HG03575 (cell line): ENCODE measurements around the gene TRIM23.

Source experiments
- ATAC-seq: cut with Tn5 transposase; IDR thresholded peaks from one replicate; pipeline ENCODE4 v1.9.1; 2021; ENCODE audit not compliant: unreplicated experiment, insufficient number of reproducible peaks, low FRiP score; ENCODE audit errors: extremely low read depth

Gene TRIM23

GRCh38 chr5:65577141-65577540 lies 47.0 kb downstream of the TRIM23 start:
- no peak for ATAC-seq

DNA sequence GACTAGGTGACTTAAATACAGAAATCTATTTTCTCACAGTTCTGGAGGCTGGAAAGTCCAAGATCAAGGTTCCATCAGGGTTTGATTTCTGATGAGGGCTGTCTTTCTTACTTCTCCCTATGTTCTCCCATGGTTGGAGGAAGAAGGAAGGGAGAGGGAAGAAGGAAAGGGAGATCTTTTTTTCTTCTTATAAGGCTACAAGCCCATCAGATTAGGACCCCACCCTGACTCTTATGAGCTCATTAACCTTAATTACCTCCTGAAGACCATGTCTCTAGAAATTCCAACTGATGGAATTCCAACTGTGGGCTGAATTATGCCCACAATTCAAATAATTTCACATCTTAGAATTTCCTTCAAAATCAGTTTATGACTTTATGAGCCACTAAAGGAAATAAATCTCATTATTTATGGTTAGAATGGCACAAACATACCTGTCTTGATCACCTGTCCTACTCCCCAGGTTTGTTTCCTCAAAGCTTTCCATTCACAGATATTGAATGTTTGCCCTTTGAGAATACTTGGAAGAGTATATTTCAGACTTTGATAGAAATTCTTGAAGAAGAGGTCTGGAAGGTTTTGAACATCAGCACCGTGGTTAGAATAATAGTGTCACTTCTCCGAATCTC lies 53.4 kb downstream of the TRIM23 start:
- ATAC-seq: no peak

DNA sequence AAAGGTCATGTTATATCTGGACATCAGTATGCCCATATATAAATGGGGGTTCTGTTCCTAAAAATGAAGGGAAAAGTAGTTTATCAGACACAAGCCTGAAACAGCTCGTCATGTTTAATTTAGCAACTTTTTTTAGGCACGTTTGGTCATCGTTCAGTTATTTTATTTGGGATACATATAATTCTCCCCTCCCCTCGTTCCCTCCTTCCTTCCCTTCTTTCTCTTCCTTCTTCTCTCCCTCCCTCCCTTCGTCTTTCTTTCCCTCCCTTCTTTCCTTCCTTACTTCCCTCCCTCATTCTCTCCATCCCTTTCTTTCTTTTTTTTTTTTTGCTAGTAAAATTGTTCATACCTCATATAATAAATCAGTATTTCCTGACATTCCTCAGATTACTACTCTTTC lies 57.6 kb downstream of the TRIM23 start:
- no peak for ATAC-seq

DNA sequence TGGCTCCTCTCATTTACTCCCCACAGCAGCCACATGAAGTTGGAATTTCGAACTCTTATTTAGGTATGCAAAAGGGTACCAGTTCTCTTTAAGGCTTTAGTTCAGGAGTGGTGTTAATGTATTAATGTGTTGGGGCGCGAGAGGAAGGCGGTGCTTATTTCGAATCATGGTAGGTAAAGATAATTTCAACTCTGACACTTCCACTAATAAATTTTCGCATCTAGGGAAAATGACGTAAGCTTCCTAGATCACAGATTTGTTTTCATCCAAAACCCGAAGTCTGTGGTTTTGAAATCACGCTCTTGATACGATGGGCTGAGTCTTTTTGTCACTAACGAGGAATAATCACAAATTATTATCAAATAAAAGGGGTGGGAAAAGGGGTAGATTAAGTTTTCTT lies 60.4 kb downstream of the TRIM23 start:
- ATAC-seq: no peak

GRCh38 chr5:65562731-65563701 lies 61.1 kb downstream of the TRIM23 start, which contains the start of the genes CENPK and PPWD1:
Gene CENPK (minus strand): TSS chr5:65563168. CDS start chr5:65554907, 8,261 bp downstream.
Gene PPWD1 (plus strand): TSS chr5:65563296. CDS start chr5:65563311, 15 bp downstream.
- peak; percentile 93 for ATAC-seq

DNA sequence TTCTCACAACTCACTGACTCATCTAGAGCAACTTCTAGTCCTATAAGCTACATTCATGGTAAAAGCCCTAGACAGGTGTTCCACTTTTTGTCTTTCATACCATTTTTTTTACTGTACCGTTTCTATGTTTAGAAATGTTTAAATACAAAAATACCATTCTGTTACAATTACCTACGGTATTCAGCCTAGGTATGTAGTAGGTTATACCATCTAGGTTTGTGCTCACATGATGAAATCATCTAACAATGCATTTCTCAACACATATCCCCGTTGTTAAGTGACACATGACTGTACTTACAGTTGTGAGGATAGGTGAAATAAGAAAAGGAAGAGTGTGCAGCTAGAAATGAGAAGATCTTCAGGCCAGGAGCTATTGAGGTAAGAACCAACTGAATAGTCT lies 67.4 kb downstream of the TRIM23 start:
- no peak for ATAC-seq

DNA sequence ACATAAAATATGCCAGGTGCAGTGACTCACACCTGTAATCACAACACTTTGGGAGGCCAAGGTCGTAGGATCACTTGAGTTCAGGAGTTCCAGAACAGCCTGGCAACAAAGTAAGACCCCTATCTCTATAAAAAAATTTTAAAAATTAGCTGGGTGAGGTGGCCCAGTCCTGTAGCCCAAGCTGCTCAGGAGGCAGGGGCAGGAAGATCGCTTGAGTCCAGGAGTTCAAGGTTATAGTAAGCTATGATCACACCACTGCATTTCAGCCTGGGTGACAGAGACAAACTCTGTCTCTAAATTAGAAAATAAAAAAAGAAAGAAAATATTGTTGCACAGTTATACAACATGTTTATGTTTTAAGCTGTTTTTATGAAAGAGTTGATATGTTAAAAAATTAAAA lies 68.0 kb downstream of the TRIM23 start:
- ATAC-seq: no peak

- ATAC-seq: no peak
Observed at GRCh38 chr5:65555287-65555686, 68.8 kb downstream of the TRIM23 start.

DNA sequence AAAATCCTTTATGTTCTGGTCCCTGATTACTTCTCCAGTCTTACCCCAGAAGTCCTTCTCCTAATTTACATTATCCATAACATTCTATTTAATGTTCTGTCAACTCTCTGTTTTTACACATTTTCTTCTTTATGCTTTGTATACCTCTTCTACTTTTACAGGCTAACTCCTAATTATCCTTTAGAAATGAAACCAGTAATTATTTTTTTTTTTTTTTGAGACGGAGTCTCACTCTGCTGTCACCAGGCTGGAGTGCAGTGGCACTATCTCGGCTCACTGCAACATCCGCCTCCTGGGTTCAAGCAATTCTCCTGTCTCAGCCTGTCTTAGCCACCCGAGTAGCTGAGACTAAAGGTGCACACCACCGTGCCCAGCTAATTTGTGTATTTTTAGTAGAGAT lies 70.2 kb downstream of the TRIM23 start:
- no peak for ATAC-seq

DNA sequence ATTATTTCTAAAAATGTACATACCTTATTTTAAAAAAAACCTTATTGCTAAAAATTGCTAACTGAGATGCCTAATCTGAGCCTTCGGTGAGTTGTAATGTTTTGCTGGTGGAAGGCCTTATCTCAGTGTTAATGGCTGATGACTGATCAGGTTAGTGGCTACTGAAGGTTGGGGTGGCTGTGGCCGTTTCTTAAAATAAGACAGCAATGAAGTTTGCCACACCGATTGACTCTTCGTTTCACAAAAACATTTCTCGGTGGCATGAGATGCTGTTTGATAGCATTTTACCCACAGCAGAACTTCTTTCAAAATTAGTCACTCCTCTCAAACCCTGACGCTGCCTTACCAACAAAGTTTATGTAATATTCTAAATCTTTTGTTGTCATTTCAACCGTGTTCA lies 75.9 kb downstream of the TRIM23 start:
- ATAC-seq: no peak

GRCh38 chr5:65546141-65546540 lies 78.0 kb downstream of the TRIM23 start:
- ATAC-seq: no peak

DNA sequence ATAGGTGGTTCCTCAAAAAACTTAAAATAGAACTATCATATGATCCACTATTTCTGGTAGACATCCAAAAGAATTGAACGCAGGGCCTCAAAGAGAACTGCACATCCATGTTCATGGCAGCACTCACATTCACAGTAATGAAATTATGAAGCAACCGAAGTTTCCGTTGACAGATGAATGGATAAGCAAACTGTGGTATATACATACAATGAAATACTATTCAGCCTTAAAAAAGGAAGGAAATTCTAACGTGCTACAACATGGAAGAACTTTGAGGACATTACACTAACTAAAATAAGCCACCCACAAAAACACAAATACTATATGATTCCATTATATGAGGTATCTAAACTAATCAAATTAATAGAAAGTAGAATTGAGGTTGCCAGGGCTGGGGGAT lies 79.7 kb downstream of the TRIM23 start:
- ATAC-seq: no peak

GRCh38 chr5:65539827-65540226 lies 84.3 kb downstream of the TRIM23 start:
- ATAC-seq: no peak
